ENCODE results near the gene SYNJ1. TPM values are rescaled to one million over a fixed set of nuclear protein-coding genes. Genes with fewer than 3 reads are reported as not detected.

SYNJ1 gene
- total RNA-seq, 1 experiment from 2014 or later, result 4.2 TPM

DNA sequence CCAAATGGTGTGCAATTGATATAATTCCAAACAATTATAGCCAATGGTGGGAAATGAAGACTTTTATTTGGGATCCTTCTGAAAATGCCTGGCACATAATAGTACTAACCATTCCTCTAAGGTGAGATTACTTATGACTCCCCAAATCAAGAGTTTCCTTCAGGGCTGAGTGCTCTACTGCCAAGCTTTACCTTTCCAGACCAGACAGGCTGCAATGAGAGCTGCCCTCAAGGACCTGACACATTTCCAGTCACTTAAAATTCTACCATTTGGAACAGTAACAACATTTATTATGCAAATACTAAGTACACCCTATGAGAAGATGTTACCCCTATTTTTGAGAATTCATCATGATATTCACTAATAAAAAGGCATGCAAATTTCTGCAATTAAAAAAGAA, 22.6 kb upstream of the SYNJ1 start (continued):
- TF ChIP-seq TP53 (CRISPR knock-in tag; IDR thresholded peaks at IDR 0.05), result no peak

DNA sequence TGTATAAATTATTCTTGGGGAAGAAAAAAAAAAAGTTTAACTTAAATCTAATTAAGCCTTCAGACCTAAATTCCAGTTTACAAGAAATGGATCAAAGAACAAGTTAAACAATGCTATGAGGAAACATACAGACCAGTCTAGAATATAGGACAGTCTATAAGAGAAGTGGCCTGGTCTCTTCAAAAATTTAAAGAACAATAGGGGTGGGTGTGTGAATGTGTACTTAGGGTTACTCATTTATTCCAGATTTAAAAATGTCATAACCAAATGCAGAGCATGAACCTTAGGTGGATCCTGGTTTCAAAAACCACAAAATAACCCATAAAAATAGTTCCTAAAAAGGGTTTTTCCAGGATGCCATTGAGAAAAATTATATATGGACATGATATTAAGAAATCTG, 21.8 kb upstream of the SYNJ1 start:
- peaks cover 84% of the 10 kb centered on the region for H3K36me3 Mint-ChIP-seq

DNA sequence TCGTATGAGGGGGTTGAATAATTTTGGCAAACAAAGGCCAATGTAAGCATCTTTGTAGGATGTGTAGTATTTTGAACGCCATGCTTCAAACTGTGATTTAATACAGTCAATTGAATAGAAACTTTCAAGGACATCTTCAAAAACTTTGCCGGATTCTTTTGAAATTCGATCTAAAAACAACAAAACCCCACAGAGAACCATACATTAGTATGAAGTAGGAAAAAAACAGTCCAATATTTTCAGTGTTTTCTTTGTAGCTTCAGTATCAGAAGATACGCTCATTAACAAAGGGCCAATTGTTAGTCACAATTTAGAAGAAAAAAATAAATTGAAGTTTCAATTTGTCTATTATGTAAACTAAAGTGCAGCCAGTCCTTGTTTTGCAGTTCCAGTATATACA, 20.7 kb upstream of the SYNJ1 start:
- Mint-ChIP-seq H3K36me3 (peaks cover 84% of the 10 kb centered on the region), H3K4me1 (no peaks in the 10 kb centered on the region), H3K27me3 (ENCODE audit: low read depth) (no peaks in the 10 kb centered on the region), H3K9me3 (no peaks in the 10 kb centered on the region), H3K4me3 (no peak overlapping the region), H3K27ac (no peak overlapping the region)
- DNase-seq (ENCODE audit: low spot score) (no peak), ATAC-seq (no peak)
- CTCF ChIA-PET, result no interaction called here
- TF ChIP-seq, protein P1, sequence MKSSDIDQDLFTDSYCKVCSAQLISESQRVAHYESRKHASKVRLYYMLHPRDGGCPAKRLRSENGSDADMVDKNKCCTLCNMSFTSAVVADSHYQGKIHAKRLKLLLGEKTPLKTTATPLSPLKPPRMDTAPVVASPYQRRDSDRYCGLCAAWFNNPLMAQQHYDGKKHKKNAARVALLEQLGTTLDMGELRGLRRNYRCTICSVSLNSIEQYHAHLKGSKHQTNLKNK (CRISPR knock-in tag; IDR thresholded peaks at IDR 0.05), result no peak
- TF ChIP-seq, protein P2, sequence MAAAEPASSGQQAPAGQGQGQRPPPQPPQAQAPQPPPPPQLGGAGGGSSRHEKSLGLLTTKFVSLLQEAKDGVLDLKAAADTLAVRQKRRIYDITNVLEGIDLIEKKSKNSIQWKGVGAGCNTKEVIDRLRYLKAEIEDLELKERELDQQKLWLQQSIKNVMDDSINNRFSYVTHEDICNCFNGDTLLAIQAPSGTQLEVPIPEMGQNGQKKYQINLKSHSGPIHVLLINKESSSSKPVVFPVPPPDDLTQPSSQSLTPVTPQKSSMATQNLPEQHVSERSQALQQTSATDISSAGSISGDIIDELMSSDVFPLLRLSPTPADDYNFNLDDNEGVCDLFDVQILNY (CRISPR knock-in tag; IDR thresholded peaks at IDR 0.05), result no peak
- TF ChIP-seq ZNF423 (CRISPR knock-in tag; IDR thresholded peaks at IDR 0.05), result no peak
- TF ChIP-seq, protein P3, sequence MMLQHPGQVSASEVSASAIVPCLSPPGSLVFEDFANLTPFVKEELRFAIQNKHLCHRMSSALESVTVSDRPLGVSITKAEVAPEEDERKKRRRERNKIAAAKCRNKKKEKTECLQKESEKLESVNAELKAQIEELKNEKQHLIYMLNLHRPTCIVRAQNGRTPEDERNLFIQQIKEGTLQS (CRISPR knock-in tag; conservative IDR thresholded peaks at IDR 0.05), result no peak
- TF ChIP-seq, protein P4, sequence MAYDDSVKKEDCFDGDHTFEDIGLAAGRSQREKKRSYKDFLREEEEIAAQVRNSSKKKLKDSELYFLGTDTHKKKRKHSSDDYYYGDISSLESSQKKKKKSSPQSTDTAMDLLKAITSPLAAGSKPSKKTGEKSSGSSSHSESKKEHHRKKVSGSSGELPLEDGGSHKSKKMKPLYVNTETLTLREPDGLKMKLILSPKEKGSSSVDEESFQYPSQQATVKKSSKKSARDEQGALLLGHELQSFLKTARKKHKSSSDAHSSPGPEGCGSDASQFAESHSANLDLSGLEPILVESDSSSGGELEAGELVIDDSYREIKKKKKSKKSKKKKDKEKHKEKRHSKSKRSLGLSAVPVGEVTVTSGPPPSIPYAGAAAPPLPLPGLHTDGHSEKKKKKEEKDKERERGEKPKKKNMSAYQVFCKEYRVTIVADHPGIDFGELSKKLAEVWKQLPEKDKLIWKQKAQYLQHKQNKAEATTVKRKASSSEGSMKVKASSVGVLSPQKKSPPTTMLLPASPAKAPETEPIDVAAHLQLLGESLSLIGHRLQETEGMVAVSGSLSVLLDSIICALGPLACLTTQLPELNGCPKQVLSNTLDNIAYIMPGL (CRISPR knock-in tag; IDR thresholded peaks at IDR 0.05), result no peak
- POLR2A ChIA-PET, result no interaction called here

More for the DNA sequence above, 21.8 kb upstream of the SYNJ1 start:
- DNase-seq (ENCODE audit: low spot score), result no peak
- H3K27ac Mint-ChIP-seq, result no peak overlapping the region
- TF ChIP-seq NR3C1 (CRISPR knock-in tag; conservative IDR thresholded peaks at IDR 0.05; ENCODE audit: low read depth) (no peak), FOXP1 (CRISPR knock-in tag; IDR thresholded peaks at IDR 0.05; ENCODE audit: borderline replicate concordance) (no peak), GTF2I (CRISPR knock-in tag; conservative IDR thresholded peaks at IDR 0.05) (no peak), TP53 (CRISPR knock-in tag; IDR thresholded peaks at IDR 0.05) (no peak), ZNF671 (CRISPR knock-in tag; IDR thresholded peaks at IDR 0.05) (no peak)
- TF ChIP-seq, protein P5, sequence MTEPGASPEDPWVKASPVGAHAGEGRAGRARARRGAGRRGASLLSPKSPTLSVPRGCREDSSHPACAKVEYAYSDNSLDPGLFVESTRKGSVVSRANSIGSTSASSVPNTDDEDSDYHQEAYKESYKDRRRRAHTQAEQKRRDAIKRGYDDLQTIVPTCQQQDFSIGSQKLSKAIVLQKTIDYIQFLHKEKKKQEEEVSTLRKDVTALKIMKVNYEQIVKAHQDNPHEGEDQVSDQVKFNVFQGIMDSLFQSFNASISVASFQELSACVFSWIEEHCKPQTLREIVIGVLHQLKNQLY (CRISPR knock-in tag; IDR thresholded peaks at IDR 0.05), result no peak
- TF ChIP-seq, protein P6, sequence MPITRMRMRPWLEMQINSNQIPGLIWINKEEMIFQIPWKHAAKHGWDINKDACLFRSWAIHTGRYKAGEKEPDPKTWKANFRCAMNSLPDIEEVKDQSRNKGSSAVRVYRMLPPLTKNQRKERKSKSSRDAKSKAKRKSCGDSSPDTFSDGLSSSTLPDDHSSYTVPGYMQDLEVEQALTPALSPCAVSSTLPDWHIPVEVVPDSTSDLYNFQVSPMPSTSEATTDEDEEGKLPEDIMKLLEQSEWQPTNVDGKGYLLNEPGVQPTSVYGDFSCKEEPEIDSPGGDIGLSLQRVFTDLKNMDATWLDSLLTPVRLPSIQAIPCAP (CRISPR knock-in tag; IDR thresholded peaks at IDR 0.05), result no peak
- TF ChIP-seq, protein P7, sequence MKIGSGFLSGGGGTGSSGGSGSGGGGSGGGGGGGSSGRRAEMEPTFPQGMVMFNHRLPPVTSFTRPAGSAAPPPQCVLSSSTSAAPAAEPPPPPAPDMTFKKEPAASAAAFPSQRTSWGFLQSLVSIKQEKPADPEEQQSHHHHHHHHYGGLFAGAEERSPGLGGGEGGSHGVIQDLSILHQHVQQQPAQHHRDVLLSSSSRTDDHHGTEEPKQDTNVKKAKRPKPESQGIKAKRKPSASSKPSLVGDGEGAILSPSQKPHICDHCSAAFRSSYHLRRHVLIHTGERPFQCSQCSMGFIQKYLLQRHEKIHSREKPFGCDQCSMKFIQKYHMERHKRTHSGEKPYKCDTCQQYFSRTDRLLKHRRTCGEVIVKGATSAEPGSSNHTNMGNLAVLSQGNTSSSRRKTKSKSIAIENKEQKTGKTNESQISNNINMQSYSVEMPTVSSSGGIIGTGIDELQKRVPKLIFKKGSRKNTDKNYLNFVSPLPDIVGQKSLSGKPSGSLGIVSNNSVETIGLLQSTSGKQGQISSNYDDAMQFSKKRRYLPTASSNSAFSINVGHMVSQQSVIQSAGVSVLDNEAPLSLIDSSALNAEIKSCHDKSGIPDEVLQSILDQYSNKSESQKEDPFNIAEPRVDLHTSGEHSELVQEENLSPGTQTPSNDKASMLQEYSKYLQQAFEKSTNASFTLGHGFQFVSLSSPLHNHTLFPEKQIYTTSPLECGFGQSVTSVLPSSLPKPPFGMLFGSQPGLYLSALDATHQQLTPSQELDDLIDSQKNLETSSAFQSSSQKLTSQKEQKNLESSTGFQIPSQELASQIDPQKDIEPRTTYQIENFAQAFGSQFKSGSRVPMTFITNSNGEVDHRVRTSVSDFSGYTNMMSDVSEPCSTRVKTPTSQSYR (CRISPR knock-in tag; IDR thresholded peaks at IDR 0.05), result no peak
- no peak for ATAC-seq
- peaks cover 6% of the 10 kb centered on the region for H3K4me1 Mint-ChIP-seq
- H3K4me3 Mint-ChIP-seq, result no peak overlapping the region
- H3K27me3 Mint-ChIP-seq (ENCODE audit: low read depth), result no peaks in the 10 kb centered on the region
- POLR2A ChIA-PET, result no interaction called here
- CTCF ChIA-PET, result no interaction called here
- H3K9me3 Mint-ChIP-seq, result no peaks in the 10 kb centered on the region
